Measurements from ENCODE around the gene LIPC.

The LIPC gene

GRCh38 chr15:58407236-58407775 lies 24.5 kb upstream of the LIPC start:
- no peak for TF ChIP-seq CTCF (IDR thresholded peaks at IDR 0.05; ENCODE audit: control extremely low read depth, extremely low read depth, low read depth, missing control alignments)
- ChIA-PET CTCF (interaction anchor here (1.0 kb wide), 1 partner anchor 15 kb away, joined by 3 read pairs; no protein-coding TSS in a partner anchor), POLR2A (no interaction called here)
- DNase-seq (ENCODE audit: extremely low spot score), result no peak

GRCh38 chr15:58407778-58408177 lies 24.0 kb upstream of the LIPC start:
- ChIA-PET POLR2A (no interaction called here), CTCF (interaction anchor here (0.7 to 1.4 kb wide), 2 partner anchors 11 to 12 kb away, joined by 3 to 4 read pairs; no protein-coding TSS in a partner anchor)
- DNase-seq (ENCODE audit: extremely low spot score), result no peak
- no peak for TF ChIP-seq CTCF (IDR thresholded peaks at IDR 0.05; ENCODE audit: control extremely low read depth, extremely low read depth, low read depth, missing control alignments)

GRCh38 chr15:58409861-58410260 lies 21.9 kb upstream of the LIPC start:
- DNase-seq (ENCODE audit: extremely low spot score), result no peak
- ChIA-PET POLR2A (interaction anchor here (0.6 kb wide), 1 partner anchor 375 kb away, joined by 8 read pairs; no protein-coding TSS in a partner anchor), CTCF (interaction anchor here (1.2 to 1.7 kb wide), 3 partner anchors 10 to 176 kb away, joined by 3 to 7 read pairs (median 5); no protein-coding TSS in a partner anchor)
- TF ChIP-seq CTCF (IDR thresholded peaks at IDR 0.05; ENCODE audit: control extremely low read depth, extremely low read depth, low read depth, missing control alignments), result no peak

GRCh38 chr15:58410353-58410752 lies 21.4 kb upstream of the LIPC start:
- CTCF ChIA-PET, result interaction anchor here (1.2 to 1.7 kb wide), 4 partner anchors 8 to 175 kb away, joined by 3 to 7 read pairs (median 4); no protein-coding TSS in a partner anchor

GRCh38 chr15:58413253-58413652 lies 18.5 kb upstream of the LIPC start:
- no peak for DNase-seq (ENCODE audit: extremely low spot score)
- ChIA-PET POLR2A (no interaction called here), CTCF (no interaction called here)
- no peak for TF ChIP-seq CTCF (IDR thresholded peaks at IDR 0.05; ENCODE audit: control extremely low read depth, extremely low read depth, low read depth, missing control alignments)

More at GRCh38 chr15:58410353-58410752, 21.4 kb upstream of the LIPC start:
- DNase-seq (ENCODE audit: extremely low spot score), result peak; percentile 24
- POLR2A ChIA-PET, result interaction anchor here (0.6 kb wide), 1 partner anchor 374 kb away, joined by 8 read pairs; no protein-coding TSS in a partner anchor
- TF ChIP-seq CTCF (IDR thresholded peaks at IDR 0.05; ENCODE audit: control extremely low read depth, extremely low read depth, low read depth, missing control alignments), result no peak

GRCh38 chr15:58415636-58416035 lies 16.2 kb upstream of the LIPC start:
- no peak for DNase-seq (ENCODE audit: extremely low spot score)
- no peak for TF ChIP-seq CTCF (IDR thresholded peaks at IDR 0.05; ENCODE audit: control extremely low read depth, extremely low read depth, low read depth, missing control alignments)
- CTCF ChIA-PET, result interaction anchor here (1.8 kb wide), 1 partner anchor 11 kb away, joined by 4 read pairs; no protein-coding TSS in a partner anchor
- POLR2A ChIA-PET, result no interaction called here
